ENCODE measurements around the gene ZNF584.

The ZNF584 gene

DNA sequence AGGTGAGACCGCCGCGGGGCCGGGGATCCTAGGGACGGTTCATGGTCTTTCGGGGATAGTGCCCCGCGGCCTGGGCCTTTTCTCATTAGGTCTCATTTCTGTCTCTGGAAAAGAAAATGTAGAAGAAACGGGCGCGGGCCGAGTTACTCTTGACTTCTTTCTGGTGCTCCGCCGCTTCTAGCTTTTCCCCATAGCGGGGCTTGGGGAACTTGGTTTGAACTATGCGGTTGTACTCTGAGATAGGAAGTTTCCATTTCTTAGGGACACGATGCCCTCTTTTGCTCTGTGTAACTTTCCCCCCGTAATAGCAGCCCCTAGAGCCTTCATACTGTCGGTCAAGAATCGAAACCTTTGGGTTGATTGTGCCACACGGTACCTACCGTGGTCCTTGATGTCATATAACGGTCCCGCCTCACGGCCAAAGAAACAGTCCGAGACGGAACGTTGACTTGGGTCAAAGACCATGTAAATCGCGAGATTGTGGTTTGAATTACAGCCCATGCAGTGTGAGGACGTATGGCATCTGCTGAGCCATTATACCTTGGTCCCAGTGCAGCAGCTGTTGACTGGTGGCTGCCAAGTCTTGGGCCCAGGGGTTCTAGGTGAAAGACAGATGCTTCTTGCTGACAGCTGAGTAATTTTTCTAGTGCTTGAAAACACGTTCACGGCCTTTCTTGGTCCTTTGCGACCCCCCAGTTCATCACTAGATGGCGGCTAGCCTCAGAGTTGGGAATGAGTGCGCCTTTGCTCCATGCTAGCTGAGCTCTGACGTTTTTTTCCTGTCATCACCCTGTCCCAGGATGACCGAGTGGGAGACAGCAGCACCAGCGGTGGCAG lies 20.9 kb upstream of the ZNF584 start:
- Histone ChIP-seq H3K36me3 (ENCODE audit: control insufficient read depth in 1 of 2, insufficient read depth in 2 of 2, low read length in 2 of 2) (peaks cover 9 to 14% of the 10 kb centered on the region in 2 donors), H3K4me1 (ENCODE audit: control insufficient read depth in 1 of 2, insufficient read depth in 2 of 2, low read length in 2 of 2) (peaks cover 5 to 25% of the 10 kb centered on the region in 2 donors), H3K27me3 (ENCODE audit: low read depth, low read length) (no peaks in the 10 kb centered on the region), H3K9me3 (ENCODE audit: control insufficient read depth in 1 of 2, low read length in 2 of 2) (no peaks in the 10 kb centered on the region), H3K27ac (ENCODE audit: low read length) (peak overlapping the region; percentile 98), H3K4me3 (ENCODE audit: low read depth in 1 of 2, low read length in 2 of 2) (peak overlapping the region; percentile 87 to 98)

DNA sequence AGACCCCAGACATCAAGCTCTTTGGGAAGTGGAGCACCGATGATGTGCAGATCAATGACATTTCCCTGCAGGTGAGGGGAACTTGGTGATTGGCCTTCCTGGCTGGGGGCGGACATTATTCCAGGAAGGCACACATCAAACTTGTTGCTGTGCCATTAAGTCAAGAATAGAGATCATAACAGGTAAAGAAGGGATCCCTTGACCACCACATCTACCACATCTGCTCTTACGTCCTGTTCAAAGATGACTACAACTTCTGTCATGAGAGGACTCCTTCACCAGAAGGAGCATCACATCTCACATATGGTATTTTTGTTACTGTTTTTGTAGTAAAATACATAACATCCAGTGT lies 20.3 kb upstream of the ZNF584 start:
- H3K4me1 ChIP-seq (ENCODE audit: control insufficient read depth in 1 of 2, insufficient read depth in 2 of 2, low read length in 2 of 2) = peaks cover 5 to 25% of the 10 kb centered on the region in 2 donors
- no peaks in the 10 kb centered on the region for H3K27me3 ChIP-seq (ENCODE audit: low read depth, low read length)
- H3K4me3 ChIP-seq (ENCODE audit: low read depth in 1 of 2, low read length in 2 of 2) = peak overlapping the region; percentile 87 to 98
- H3K27ac ChIP-seq (ENCODE audit: low read length) = no peak overlapping the region
- H3K9me3 ChIP-seq (ENCODE audit: control insufficient read depth in 1 of 2, low read length in 2 of 2) = no peaks in the 10 kb centered on the region
- H3K36me3 ChIP-seq (ENCODE audit: control insufficient read depth in 1 of 2, insufficient read depth in 2 of 2, low read length in 2 of 2) = peaks cover 15 to 20% of the 10 kb centered on the region in 2 donors

DNA sequence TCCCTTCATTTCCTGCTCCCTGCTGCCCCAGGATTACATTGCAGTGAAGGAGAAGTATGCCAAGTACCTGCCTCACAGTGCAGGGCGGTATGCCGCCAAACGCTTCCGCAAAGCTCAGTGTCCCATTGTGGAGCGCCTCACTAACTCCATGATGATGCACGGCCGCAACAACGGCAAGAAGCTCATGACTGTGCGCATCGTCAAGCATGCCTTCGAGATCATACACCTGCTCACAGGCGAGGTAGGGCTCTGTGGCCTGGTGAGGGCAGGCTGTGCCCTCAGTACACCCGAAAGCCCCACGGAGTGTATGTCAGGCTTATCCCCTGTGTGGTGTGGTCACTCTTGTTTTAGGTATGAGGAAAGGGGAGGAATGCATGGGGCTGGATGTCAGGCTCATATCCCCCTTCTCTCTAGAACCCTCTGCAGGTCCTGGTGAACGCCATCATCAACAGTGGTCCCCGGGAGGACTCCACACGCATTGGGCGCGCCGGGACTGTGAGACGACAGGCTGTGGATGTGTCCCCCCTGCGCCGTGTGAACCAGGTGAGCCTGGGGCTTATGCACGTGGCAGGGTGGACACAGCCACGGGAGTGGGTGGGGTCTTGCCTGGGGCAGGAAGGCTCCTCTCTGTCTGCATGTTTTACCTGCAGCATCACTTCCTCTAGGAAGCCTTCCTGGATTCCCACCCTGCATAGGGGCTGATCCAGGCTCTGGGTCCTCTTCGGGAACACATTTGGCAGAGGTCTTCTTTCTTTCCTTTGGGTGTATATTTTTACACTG lies 15.3 kb upstream of the ZNF584 start:
- Histone ChIP-seq H3K36me3 (ENCODE audit: control insufficient read depth in 1 of 2, insufficient read depth in 2 of 2, low read length in 2 of 2) (peaks cover 35 to 38% of the 10 kb centered on the region in 2 donors), H3K27me3 (ENCODE audit: low read depth, low read length) (peaks cover 20% of the 10 kb centered on the region), H3K9me3 (ENCODE audit: control insufficient read depth in 1 of 2, low read length in 2 of 2) (no peaks in the 10 kb centered on the region), H3K4me3 (ENCODE audit: low read depth in 1 of 2, low read length in 2 of 2) (no peak overlapping the region), H3K27ac (ENCODE audit: low read length) (no peak overlapping the region), H3K4me1 (ENCODE audit: control insufficient read depth in 1 of 2, insufficient read depth in 2 of 2, low read length in 2 of 2) (peaks cover 0 to 6% of the 10 kb centered on the region in 2 donors)

DNA sequence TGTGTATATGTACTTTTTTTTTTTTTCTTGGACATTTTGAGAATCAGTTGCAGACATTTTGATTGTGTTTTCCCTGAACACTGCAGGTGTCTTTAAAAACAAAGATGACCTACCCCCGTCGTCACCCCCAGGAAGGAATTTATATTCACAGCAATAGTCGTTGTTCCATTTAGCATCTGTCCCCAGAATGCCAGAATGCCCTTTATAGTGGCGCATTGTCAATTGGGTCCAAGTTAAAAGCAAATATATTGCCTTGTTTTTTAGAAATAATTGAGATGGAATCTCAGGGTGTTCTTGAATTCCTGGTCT lies 14.8 kb upstream of the ZNF584 start:
- H3K9me3 ChIP-seq (ENCODE audit: control insufficient read depth in 1 of 2, low read length in 2 of 2) = no peaks in the 10 kb centered on the region
- H3K4me1 ChIP-seq (ENCODE audit: control insufficient read depth in 1 of 2, insufficient read depth in 2 of 2, low read length in 2 of 2) = peaks cover 0 to 3% of the 10 kb centered on the region in 2 donors
- H3K36me3 ChIP-seq (ENCODE audit: control insufficient read depth in 1 of 2, insufficient read depth in 2 of 2, low read length in 2 of 2) = peaks cover 35 to 38% of the 10 kb centered on the region in 2 donors
- no peak overlapping the region for H3K4me3 ChIP-seq (ENCODE audit: low read depth in 1 of 2, low read length in 2 of 2)
- H3K27me3 ChIP-seq (ENCODE audit: low read depth, low read length) = peaks cover 20% of the 10 kb centered on the region
- H3K27ac ChIP-seq (ENCODE audit: low read length) = no peak overlapping the region

DNA sequence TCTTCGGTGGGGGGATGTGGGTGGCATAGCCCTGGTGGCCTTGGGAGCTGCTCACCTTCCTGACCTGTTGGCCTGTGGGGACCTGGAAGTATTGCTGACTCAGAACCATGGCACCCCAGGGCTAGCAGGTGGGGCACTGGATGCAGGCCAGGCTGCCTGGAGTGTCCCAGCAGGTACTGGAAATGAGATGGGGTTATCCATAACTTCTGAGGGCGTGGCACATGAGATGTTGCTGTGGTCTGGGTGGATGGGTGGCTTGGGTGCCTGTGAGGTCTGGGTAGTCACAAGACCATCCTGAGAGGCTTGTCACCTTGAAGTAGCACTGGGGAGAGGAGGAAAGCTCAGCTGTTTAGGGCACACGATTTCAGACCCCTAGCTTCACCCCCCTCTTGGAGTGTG lies 13.6 kb upstream of the ZNF584 start:
- Histone ChIP-seq H3K36me3 (ENCODE audit: control insufficient read depth in 1 of 2, insufficient read depth in 2 of 2, low read length in 2 of 2) (peaks cover 30 to 33% of the 10 kb centered on the region in 2 donors), H3K27ac (ENCODE audit: low read length) (no peak overlapping the region), H3K27me3 (ENCODE audit: low read depth, low read length) (peaks cover 20% of the 10 kb centered on the region), H3K9me3 (ENCODE audit: control insufficient read depth in 1 of 2, low read length in 2 of 2) (no peaks in the 10 kb centered on the region), H3K4me1 (ENCODE audit: control insufficient read depth in 1 of 2, insufficient read depth in 2 of 2, low read length in 2 of 2) (peaks cover 0 to 3% of the 10 kb centered on the region in 2 donors), H3K4me3 (ENCODE audit: low read depth in 1 of 2, low read length in 2 of 2) (no peak overlapping the region)

DNA sequence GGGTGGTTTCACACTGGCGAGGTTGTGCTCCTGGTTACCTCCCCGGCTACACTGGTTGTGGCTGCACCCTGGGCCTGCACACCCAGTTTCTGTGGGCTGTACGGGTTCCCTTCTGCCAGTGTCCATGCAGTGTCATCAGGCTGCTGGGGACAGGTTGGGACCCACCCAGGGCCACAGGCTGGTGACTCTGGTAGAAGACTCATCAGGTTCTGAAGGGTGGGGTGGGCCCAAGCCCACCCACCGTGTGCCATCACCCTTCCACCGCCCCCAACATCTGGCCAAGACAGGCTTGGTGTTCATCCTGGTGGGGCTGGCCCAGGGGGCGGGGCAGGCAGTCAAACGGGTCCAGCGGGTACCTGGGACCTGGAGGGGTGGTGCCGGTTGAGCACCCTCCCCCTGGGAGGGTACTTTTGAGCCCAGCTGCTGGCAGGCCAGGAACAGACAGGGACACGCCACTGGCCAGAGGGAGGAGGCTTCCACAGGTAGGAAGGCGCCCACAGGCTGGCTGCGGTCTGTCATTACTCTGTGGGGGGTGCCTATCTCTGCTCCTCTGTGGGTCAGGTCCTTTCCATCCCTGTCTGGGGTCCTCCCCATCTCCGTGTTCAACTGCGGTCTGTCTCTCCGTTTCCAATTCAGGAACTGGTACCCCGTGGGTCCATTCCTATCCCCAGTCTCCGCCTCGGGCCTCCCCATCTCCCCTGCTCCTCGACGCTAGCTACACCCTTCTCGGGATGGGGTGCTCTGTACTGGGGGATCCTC lies 13.1 kb upstream of the ZNF584 start, which contains the start of gene RNF225:
Gene RNF225 (plus strand): TSS at position 437 of the 759 bp plus-strand sequence. CDS start 434 bp downstream, outside the sequence.
- H3K9me3 ChIP-seq (ENCODE audit: control insufficient read depth in 1 of 2, low read length in 2 of 2) = no peaks in the 10 kb centered on the region
- peaks cover 20% of the 10 kb centered on the region for H3K27me3 ChIP-seq (ENCODE audit: low read depth, low read length)
- no peak within 1 kb of the TSS for H3K27ac ChIP-seq (ENCODE audit: low read length)
- no peak within 1 kb of the TSS for H3K4me3 ChIP-seq (ENCODE audit: low read depth in 1 of 2, low read length in 2 of 2)
- peaks cover 30 to 33% of the 10 kb centered on the region in 2 donors for H3K36me3 ChIP-seq (ENCODE audit: control insufficient read depth in 1 of 2, insufficient read depth in 2 of 2, low read length in 2 of 2)
- peaks cover 0 to 8% of the 10 kb centered on the region in 2 donors for H3K4me1 ChIP-seq (ENCODE audit: control insufficient read depth in 1 of 2, insufficient read depth in 2 of 2, low read length in 2 of 2)

DNA sequence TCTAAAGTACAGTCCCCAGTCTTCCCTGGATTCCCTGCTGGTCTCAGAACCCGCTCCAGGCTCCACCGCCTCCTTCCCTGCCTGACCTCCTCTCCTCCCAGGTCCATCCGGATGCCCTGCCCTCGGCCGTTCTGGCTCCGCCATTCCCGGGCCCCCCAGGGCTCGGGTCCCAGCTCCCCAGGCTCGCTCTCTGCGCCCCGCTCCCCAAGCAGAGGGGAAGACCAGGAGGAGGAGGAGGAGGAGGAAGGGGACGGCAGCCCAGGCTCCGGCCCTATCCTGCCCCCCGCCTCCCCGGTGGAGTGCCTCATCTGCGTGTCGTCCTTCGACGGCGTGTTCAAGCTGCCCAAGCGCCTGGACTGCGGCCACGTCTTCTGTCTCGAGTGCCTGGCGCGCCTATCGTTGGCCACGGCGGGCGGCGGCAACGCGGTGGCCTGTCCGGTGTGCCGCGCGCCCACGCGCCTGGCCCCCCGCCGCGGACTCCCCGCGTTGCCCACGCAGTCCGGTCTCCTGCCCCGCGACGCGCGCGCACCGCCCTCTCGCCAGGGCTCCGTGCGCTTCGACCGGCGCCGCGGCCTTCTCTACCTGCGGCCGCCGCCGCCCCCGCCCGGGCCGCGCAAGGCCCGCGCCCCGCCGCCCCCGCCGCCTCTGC lies 12.3 kb upstream of the ZNF584 start:
- no peak overlapping the region for H3K4me3 ChIP-seq (ENCODE audit: low read depth in 1 of 2, low read length in 2 of 2)

DNA sequence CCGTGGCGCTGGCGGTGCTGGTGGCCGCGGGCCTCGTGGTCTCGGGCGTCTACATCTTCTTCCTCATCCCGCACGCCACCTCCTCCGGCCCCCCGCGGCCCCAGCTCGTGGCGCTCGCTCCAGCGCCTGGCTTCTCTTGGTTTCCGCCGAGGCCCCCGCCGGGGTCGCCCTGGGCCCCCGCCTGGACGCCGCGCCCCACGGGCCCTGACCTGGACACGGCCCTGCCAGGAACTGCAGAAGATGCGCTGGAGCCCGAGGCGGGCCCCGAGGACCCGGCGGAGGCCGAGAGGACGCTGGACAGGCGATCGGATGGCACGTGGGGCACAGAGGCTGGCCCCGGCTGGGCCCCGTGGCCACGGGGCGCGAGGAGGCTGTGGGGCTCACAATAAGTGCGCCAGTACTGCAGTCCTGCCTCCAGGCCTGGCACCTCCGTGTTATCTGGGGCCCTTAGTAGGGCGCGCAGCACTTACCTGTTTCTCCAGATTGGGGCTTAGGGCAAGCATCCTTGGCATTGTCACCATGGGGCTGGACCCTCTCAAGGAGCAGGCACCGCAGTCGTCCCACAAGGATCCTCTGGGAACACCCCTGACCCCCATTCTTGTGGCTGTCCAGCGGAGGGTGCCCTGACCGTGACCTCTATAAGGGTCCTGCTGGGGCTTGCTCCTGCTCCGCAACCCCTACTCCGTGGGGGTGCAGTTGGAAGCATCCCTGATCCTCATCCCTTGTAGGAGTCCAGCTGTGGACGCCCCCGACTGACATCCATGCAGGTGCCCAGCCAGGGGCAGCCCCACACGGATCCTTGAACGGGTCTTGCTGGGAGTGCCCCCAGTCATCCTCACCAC lies 11.5 kb upstream of the ZNF584 start:
- H3K27me3 ChIP-seq (ENCODE audit: low read depth, low read length) = peaks cover 20% of the 10 kb centered on the region
- H3K4me1 ChIP-seq (ENCODE audit: control insufficient read depth in 1 of 2, insufficient read depth in 2 of 2, low read length in 2 of 2) = peaks cover 0 to 14% of the 10 kb centered on the region in 2 donors
- peaks cover 26 to 30% of the 10 kb centered on the region in 2 donors for H3K36me3 ChIP-seq (ENCODE audit: control insufficient read depth in 1 of 2, insufficient read depth in 2 of 2, low read length in 2 of 2)
- no peak overlapping the region for H3K4me3 ChIP-seq (ENCODE audit: low read depth in 1 of 2, low read length in 2 of 2)
- no peaks in the 10 kb centered on the region for H3K9me3 ChIP-seq (ENCODE audit: control insufficient read depth in 1 of 2, low read length in 2 of 2)
- H3K27ac ChIP-seq (ENCODE audit: low read length) = no peak overlapping the region

More for the DNA sequence above, 12.3 kb upstream of the ZNF584 start:
- Histone ChIP-seq H3K9me3 (ENCODE audit: control insufficient read depth in 1 of 2, low read length in 2 of 2) (no peaks in the 10 kb centered on the region), H3K36me3 (ENCODE audit: control insufficient read depth in 1 of 2, insufficient read depth in 2 of 2, low read length in 2 of 2) (peaks cover 26 to 30% of the 10 kb centered on the region in 2 donors), H3K4me1 (ENCODE audit: control insufficient read depth in 1 of 2, insufficient read depth in 2 of 2, low read length in 2 of 2) (peaks cover 0 to 14% of the 10 kb centered on the region in 2 donors), H3K27me3 (ENCODE audit: low read depth, low read length) (peaks cover 20% of the 10 kb centered on the region), H3K27ac (ENCODE audit: low read length) (no peak overlapping the region)

DNA sequence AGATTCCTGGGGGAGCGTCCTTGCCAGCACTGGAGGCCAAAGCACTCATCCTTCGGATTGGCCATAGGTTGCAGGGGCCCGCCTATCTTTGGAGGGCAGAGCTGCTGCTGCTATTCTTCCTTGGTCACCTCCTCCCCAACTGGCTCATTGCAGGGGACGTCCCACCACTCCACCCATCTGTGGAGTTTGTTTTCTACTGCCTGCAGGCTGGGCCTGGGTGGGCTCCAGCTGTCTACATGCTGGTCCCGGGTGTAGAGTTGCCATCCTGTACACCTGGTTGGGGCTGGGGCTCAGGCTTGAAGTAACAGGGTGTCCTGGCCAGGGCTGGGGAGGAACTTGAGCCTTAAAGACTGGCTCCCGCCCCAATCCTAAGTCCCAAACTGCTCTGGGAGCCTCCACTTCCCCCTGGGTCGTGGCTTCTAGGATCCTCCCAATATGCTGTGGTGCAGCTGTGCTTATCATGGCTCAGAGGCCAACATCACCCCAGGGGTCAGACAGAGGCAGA lies 10.9 kb upstream of the ZNF584 start:
- H3K36me3 ChIP-seq (ENCODE audit: control insufficient read depth in 1 of 2, insufficient read depth in 2 of 2, low read length in 2 of 2) = peaks cover 26 to 27% of the 10 kb centered on the region in 2 donors
- peaks cover 0 to 14% of the 10 kb centered on the region in 2 donors for H3K4me1 ChIP-seq (ENCODE audit: control insufficient read depth in 1 of 2, insufficient read depth in 2 of 2, low read length in 2 of 2)
- no peaks in the 10 kb centered on the region for H3K9me3 ChIP-seq (ENCODE audit: control insufficient read depth in 1 of 2, low read length in 2 of 2)
- no peak overlapping the region for H3K27ac ChIP-seq (ENCODE audit: low read length)
- no peak overlapping the region for H3K4me3 ChIP-seq (ENCODE audit: low read depth in 1 of 2, low read length in 2 of 2)
- H3K27me3 ChIP-seq (ENCODE audit: low read depth, low read length) = peaks cover 20% of the 10 kb centered on the region

DNA sequence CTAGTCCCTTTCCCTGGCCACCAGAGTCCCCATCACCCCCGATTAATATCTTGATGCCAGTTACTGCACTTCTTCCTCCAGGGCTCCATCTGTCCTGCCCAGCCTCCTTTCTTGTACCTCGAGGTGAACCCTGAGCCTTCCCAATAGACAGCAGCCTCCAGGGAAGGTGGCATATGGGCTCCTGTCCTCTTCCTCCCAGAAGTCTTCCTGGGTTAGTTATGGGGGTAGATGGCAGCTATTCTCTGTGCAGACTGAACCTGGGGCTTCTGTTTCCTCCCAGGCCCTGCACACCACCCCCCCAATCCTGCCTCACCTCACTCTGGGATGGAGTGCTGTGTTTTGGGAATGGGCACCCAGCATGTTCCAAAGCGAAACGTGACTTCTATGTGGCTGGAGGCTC lies 10.4 kb upstream of the ZNF584 start:
- Histone ChIP-seq H3K4me1 (ENCODE audit: control insufficient read depth in 1 of 2, insufficient read depth in 2 of 2, low read length in 2 of 2) (peaks cover 0 to 14% of the 10 kb centered on the region in 2 donors), H3K9me3 (ENCODE audit: control insufficient read depth in 1 of 2, low read length in 2 of 2) (no peaks in the 10 kb centered on the region), H3K27me3 (ENCODE audit: low read depth, low read length) (peaks cover 20% of the 10 kb centered on the region), H3K27ac (ENCODE audit: low read length) (no peak overlapping the region), H3K4me3 (ENCODE audit: low read depth in 1 of 2, low read length in 2 of 2) (no peak overlapping the region), H3K36me3 (ENCODE audit: control insufficient read depth in 1 of 2, insufficient read depth in 2 of 2, low read length in 2 of 2) (peaks cover 21 to 22% of the 10 kb centered on the region in 2 donors)
